ENCODE data around the gene ARHGAP5.
A peak's percentile ranks its signal among the peaks of the same experiment; 100 is the strongest.

Gene ARHGAP5, protein sequence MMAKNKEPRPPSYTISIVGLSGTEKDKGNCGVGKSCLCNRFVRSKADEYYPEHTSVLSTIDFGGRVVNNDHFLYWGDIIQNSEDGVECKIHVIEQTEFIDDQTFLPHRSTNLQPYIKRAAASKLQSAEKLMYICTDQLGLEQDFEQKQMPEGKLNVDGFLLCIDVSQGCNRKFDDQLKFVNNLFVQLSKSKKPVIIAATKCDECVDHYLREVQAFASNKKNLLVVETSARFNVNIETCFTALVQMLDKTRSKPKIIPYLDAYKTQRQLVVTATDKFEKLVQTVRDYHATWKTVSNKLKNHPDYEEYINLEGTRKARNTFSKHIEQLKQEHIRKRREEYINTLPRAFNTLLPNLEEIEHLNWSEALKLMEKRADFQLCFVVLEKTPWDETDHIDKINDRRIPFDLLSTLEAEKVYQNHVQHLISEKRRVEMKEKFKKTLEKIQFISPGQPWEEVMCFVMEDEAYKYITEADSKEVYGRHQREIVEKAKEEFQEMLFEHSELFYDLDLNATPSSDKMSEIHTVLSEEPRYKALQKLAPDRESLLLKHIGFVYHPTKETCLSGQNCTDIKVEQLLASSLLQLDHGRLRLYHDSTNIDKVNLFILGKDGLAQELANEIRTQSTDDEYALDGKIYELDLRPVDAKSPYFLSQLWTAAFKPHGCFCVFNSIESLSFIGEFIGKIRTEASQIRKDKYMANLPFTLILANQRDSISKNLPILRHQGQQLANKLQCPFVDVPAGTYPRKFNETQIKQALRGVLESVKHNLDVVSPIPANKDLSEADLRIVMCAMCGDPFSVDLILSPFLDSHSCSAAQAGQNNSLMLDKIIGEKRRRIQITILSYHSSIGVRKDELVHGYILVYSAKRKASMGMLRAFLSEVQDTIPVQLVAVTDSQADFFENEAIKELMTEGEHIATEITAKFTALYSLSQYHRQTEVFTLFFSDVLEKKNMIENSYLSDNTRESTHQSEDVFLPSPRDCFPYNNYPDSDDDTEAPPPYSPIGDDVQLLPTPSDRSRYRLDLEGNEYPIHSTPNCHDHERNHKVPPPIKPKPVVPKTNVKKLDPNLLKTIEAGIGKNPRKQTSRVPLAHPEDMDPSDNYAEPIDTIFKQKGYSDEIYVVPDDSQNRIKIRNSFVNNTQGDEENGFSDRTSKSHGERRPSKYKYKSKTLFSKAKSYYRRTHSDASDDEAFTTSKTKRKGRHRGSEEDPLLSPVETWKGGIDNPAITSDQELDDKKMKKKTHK (N-terminal part only)

DNA sequence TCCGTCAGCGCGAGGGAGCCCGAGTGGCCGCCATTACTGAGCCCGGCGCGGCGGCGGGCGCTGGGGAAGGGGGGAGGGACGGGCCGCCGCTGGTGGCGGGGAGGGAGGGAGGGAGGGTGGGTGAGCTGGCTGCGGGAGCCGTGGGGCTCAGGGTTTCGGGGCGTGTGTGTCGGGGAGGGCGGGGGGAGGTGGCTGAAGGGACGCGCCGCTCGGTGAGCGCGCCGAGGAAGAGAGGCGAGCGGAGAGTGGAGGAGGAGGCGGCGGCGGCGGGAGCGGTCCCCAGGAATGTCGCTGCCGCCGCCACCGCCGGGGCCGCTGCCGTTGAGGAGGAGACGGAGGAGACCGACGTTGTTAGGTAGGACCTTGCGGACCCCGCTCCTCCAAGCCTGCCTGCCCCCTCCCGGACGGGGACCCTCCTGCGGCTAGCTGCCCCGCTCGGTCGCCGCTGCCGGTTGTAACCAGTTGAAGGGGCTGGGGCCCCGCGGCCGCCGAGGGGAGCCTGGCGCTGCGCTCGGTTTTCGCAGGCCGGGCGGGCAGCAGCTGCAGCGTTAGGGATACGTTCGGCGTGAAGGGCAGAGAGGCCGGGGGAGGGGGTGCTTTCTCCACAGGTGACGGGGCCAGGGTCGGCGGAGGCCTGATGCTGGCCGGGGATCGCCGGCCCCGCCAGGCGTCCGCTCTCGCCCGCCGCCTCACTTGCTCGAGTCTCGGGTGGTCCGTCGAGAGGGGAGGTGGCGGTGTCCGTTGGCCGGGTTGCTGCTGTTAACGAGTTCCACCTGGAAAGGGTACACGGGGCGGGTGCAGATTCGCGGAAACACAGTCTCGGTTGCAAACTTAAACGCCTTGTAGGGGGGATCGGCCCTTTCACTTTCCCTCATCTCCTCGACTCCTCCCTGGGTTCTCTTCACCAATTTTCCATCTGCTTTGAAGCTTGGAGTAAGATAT, at the start of gene ARHGAP5:
ARHGAP5 (plus strand) TSS at position 224 of the 942 bp plus-strand sequence. CDS start 13,366 bp downstream, outside the sequence.
- TF ChIP-seq, protein P1, sequence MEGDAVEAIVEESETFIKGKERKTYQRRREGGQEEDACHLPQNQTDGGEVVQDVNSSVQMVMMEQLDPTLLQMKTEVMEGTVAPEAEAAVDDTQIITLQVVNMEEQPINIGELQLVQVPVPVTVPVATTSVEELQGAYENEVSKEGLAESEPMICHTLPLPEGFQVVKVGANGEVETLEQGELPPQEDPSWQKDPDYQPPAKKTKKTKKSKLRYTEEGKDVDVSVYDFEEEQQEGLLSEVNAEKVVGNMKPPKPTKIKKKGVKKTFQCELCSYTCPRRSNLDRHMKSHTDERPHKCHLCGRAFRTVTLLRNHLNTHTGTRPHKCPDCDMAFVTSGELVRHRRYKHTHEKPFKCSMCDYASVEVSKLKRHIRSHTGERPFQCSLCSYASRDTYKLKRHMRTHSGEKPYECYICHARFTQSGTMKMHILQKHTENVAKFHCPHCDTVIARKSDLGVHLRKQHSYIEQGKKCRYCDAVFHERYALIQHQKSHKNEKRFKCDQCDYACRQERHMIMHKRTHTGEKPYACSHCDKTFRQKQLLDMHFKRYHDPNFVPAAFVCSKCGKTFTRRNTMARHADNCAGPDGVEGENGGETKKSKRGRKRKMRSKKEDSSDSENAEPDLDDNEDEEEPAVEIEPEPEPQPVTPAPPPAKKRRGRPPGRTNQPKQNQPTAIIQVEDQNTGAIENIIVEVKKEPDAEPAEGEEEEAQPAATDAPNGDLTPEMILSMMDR (IDR thresholded peaks at IDR 0.05; ENCODE audit: insufficient read depth, low read depth, low read length, missing control alignments), result no peak
- peak within 1 kb of the TSS; percentile 86 for H3K4me3 ChIP-seq (ENCODE audit: low read length)

DNA sequence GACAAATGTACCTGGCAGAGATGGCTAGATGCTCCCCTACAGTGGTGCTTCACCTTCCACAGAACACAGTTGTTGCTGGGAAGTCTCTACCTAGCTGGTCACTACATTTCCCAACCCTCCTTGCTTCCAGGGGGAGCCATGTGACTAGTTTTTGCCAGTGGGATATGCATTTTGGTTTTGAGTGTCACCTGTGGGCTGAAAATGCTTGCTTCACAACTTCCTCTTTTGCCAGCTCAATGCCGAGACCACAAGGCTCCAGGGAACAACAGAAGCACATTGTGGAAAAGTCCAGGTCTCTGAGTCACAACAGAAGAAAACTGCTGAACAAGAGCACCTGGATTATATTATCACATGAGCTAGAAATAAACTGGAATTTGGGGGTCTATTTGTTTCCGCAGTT, 48.5 kb upstream of the ARHGAP5 start:
- TF ChIP-seq, protein P1 (IDR thresholded peaks at IDR 0.05; ENCODE audit: insufficient read depth, low read depth, low read length, missing control alignments), result no peak
- peak; percentile 77 for DNase-seq (ENCODE audit: low read depth)
- H3K4me3 ChIP-seq (ENCODE audit: low read length), result no peak overlapping the region

More for the DNA sequence above, at the start of gene ARHGAP5:
- no peak for DNase-seq (ENCODE audit: low read depth)

DNA sequence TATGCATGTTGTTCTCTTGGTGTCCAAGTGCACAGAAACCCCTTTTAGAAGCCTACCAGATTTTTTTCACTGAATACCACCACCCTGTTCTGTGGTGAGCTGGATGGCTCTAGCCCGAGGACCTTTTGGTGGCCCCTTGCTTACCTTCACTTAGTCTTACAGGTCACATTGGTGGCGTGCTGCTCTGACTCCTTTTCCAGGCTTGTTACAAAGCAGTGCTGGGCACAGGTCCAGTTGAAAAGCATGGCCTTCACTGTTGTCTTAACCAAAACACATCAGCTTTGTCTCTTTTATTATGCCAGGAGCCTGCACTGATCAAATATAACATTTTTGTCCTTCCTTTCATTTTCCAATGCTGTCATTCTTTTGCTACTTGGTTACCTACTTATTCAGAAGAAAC, 43.6 kb upstream of the ARHGAP5 start:
- TF ChIP-seq, protein P1 (IDR thresholded peaks at IDR 0.05; ENCODE audit: insufficient read depth, low read depth, low read length, missing control alignments), result no peak
- DNase-seq (ENCODE audit: low read depth), result no peak
- no peak overlapping the region for H3K4me3 ChIP-seq (ENCODE audit: low read length)

DNA sequence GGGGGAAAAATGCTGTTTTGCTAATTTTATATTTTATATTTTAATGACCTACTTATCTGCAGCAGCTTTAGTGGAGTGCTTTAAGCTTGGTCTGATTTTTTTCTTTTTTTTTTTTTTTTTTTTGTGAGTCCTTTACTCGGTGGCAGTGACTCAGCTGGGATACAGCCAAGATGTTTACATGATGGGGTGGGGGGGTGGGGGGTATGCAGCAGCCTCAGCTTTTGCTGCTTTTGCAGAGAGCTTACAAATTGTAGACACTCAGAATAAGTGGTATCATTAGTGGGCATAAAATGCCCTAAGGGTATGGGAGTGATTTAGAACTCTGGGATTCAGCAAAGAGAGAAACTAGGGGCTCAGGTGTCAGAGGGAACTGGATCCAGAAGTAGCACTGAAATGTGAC, 38.2 kb upstream of the ARHGAP5 start:
- no peak overlapping the region for H3K4me3 ChIP-seq (ENCODE audit: low read length)
- TF ChIP-seq, protein P1 (IDR thresholded peaks at IDR 0.05; ENCODE audit: insufficient read depth, low read depth, low read length, missing control alignments), result no peak
- DNase-seq (ENCODE audit: low read depth), result peak; percentile 13

DNA sequence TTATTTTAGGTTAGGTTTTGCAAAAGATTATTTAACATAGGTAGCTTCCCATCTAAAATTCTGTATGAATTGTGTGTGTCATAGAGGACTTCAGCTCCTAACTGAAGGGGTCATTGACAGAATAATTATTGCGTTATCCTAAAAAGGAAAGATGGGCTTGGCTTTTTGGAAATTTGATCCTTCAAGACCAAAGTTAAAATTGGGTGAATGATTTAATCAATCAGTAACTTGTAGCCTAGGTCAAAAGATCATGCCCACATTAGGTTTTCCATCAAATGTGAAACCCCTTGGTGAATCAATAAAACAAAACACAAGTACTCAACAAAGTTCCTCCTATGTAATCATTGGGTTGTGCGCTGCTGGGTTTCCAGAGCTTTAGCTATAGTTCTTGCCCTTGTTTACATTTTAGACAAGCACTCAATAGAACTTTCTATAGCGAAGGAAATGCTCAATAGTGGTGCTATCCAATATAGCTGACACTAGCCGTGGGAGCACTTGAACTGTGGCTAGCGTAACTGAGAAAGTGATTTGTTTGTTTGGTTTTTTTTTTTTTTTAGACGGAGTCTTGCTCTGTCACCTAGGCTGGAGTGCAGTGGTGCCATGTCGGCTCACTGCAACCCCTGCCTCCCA, 37.6 kb upstream of the ARHGAP5 start:
- no peak for DNase-seq (ENCODE audit: low read depth)
- H3K4me3 ChIP-seq (ENCODE audit: low read length), result no peak overlapping the region
- TF ChIP-seq, protein P1 (IDR thresholded peaks at IDR 0.05; ENCODE audit: insufficient read depth, low read depth, low read length, missing control alignments), result no peak
